GM12891 (cell line): ENCODE measurements around the gene GAS7.

ENCODE experiments used
- DNase-seq: peaks from one replicate; pipeline ENCODE4 v3.0.0; 2011; ENCODE audit warnings: low spot score; ENCODE audit not compliant: insufficient read length
- FAIRE-seq: peaks from 2 replicates; lab custom pipeline; 2011; peaks lifted over from hg19 to GRCh38; lab: Jason Lieb, UNC
- PAX5 ChIP-seq: IDR thresholded peaks from 2 replicates; pipeline ENCODE4 v1.6.1; 2011; ENCODE audit warnings: low read length, moderate library complexity, mild to moderate bottlenecking; ENCODE audit not compliant: insufficient read depth, severe bottlenecking
- POLR2A ChIP-seq: IDR thresholded peaks from 2 replicates; pipeline ENCODE4 v1.6.1; 2011; ENCODE audit warnings: low read depth, low read length, control low read depth
- POLR2AphosphoS5 ChIP-seq: IDR thresholded peaks from 2 replicates; pipeline ENCODE4 v1.6.1; 2011; ENCODE audit warnings: low read depth, low read length, control low read depth
- POU2F2 ChIP-seq: IDR thresholded peaks from 2 replicates; pipeline ENCODE4 v1.6.1; 2011; ENCODE audit warnings: low read depth, mild to moderate bottlenecking, control low read depth, low read length, moderate library complexity
- SPI1 ChIP-seq: IDR thresholded peaks from 2 replicates; pipeline ENCODE4 v1.6.1; 2011; ENCODE audit warnings: low read depth, low read length, control low read depth
- TAF1 ChIP-seq: IDR thresholded peaks from 2 replicates; pipeline ENCODE4 v1.6.1; 2011; ENCODE audit warnings: low read depth, low read length, control low read depth

The GAS7 gene

GRCh38 chr17:9917131-9917530 is 281.3 kb downstream of the GAS7 start:
- TF ChIP-seq SPI1 (no peak), POLR2A (no peak), POU2F2 (no peak), POLR2AphosphoS5 (no peak), PAX5 (no peak), TAF1 (no peak)
- FAIRE-seq = no peak
- DNase-seq = no peak

GRCh38 chr17:9916108-9916507 is 282.3 kb downstream of the GAS7 start:
- DNase-seq (no peak), FAIRE-seq (no peak)
- TF ChIP-seq POU2F2 (no peak), TAF1 (no peak), POLR2AphosphoS5 (no peak), PAX5 (no peak), SPI1 (no peak), POLR2A (no peak)

GRCh38 chr17:9913476-9913875 is 284.9 kb downstream of the GAS7 start:
- DNase-seq (no peak), FAIRE-seq (no peak)
- TF ChIP-seq POLR2AphosphoS5 (no peak), SPI1 (no peak), POLR2A (no peak)

GRCh38 chr17:9912121-9913099 is 286.0 kb downstream of the GAS7 start:
- FAIRE-seq (no peak), DNase-seq (no peak)
- TF ChIP-seq POLR2AphosphoS5 (no peak), POU2F2 (no peak), TAF1 (no peak), POLR2A (no peak), SPI1 (no peak), PAX5 (no peak)

- no peak for FAIRE-seq
- no peak for DNase-seq
- TF ChIP-seq PAX5 (no peak), TAF1 (no peak), POLR2A (no peak), POLR2AphosphoS5 (no peak), POU2F2 (no peak), SPI1 (no peak)
These were observed 287.3 kb downstream of the GAS7 start for GRCh38 chr17:9911089-9911488.

GRCh38 chr17:9908649-9909042 is 289.8 kb downstream of the GAS7 start:
- DNase-seq (no peak), FAIRE-seq (no peak)
- TF ChIP-seq POLR2AphosphoS5 = no peak
- no peak for TF ChIP-seq POLR2A
- TF ChIP-seq PAX5 = no peak
- no peak for TF ChIP-seq POU2F2
- TF ChIP-seq TAF1 = no peak
- TF ChIP-seq SPI1 = no peak

- no peak for TF ChIP-seq TAF1
- no peak for TF ChIP-seq POLR2AphosphoS5
- no peak for TF ChIP-seq PAX5
- no peak for TF ChIP-seq SPI1
- no peak for TF ChIP-seq POU2F2
- no peak for TF ChIP-seq POLR2A
- DNase-seq = no peak
- FAIRE-seq = no peak
These were observed 290.3 kb downstream of the GAS7 start for GRCh38 chr17:9907883-9908648.

GRCh38 chr17:9907131-9907530 is 291.3 kb downstream of the GAS7 start:
- no peak for DNase-seq
- no peak for FAIRE-seq
- TF ChIP-seq SPI1 (no peak), POLR2A (no peak), TAF1 (no peak), PAX5 (no peak), POLR2AphosphoS5 (no peak), POU2F2 (no peak)

- TF ChIP-seq POLR2A = no peak
- TF ChIP-seq POLR2AphosphoS5 = no peak
- TF ChIP-seq TAF1 = no peak
- TF ChIP-seq POU2F2 = no peak
- TF ChIP-seq PAX5 = no peak
- no peak for TF ChIP-seq SPI1
- FAIRE-seq (no peak), DNase-seq (no peak)
These were observed 291.8 kb downstream of the GAS7 start for GRCh38 chr17:9906616-9907015.
